ENCODE measurements around the gene PHLDA2.

DNA sequence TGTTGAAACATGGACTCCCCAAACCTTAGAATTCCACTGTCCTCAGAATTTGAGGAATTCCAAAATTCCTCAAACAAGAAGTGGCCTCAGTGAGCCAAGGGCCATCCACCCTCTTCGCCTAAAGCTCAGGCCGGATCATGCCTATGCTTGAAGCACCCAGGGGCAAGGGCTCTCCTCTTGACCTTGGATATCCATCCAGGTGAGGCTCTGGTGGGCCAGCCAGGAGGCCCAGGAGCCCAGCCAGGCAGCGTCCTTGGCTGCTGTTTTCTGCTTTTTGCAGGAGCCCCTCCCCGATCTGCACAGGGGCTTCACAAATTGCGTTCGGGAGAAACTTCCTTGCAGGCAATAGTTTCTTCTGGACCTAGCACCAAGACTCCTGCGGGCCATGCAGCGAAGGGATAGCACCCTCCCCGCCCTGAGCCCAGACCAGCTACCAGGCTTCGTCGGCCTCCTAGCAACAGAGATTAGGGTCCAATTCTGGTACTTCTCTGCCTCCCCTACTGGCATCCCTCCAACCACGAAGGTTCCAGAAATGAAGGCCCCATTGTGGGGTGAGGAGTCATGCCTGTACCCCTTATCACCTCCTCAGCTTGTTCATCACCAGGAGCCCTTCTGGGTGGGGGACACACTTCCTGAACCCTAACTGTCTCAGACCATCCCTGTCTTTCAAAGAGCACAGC is 2.0 kb downstream of the PHLDA2 start:
- TF ChIP-seq CTCF (conservative IDR thresholded peaks at IDR 0.05; ENCODE audit: low read depth, low read length) (no peak), EZH2 (IDR thresholded peaks at IDR 0.05; ENCODE audit: borderline replicate concordance, low read depth, low read length, poor library complexity, severe bottlenecking) (no peak)

Measured in A673 (cell line).